MM.1S (cell line): ENCODE results near the gene MAP2K2.

Experiments used
- DNase-seq: peaks from one replicate; pipeline ENCODE4 v3.0.0-alpha.2; 2015
- H2AFZ ChIP-seq: fragments of 300-600 bp; sonication (generic); 2 replicates; pipeline ENCODE4 v1.6.0; 2016; ENCODE audit warnings: antibody characterized with exemption, low read length
- H3F3A ChIP-seq: fragments of 300-600 bp; sonication (generic); 2 replicates; pipeline ENCODE4 v1.6.1; 2016; ENCODE audit warnings: mild to moderate bottlenecking, antibody characterized with exemption, low read length, moderate library complexity, mixed read lengths; ENCODE audit not compliant: insufficient read depth
- H3K27ac ChIP-seq: fragments of 300-600 bp; sonication (generic); 2 replicates; pipeline ENCODE4 v1.5.1; 2016; ENCODE audit warnings: mild to moderate bottlenecking, low read length
- H3K27me3 ChIP-seq: fragments of 300-600 bp; sonication (generic); replicated peaks from 2 replicates; pipeline ENCODE4 v1.6.0; 2016; ENCODE audit warnings: low read length; ENCODE audit not compliant: insufficient read depth
- H3K36me3 ChIP-seq: fragments of 300-600 bp; sonication (generic); replicated peaks from 2 replicates; pipeline ENCODE4 v1.6.1; 2016; ENCODE audit warnings: mild to moderate bottlenecking, low read length, mixed read lengths; ENCODE audit not compliant: insufficient read depth
- H3K4me1 ChIP-seq: fragments of 300-600 bp; sonication (generic); 2 replicates; pipeline ENCODE4 v1.6.1; 2016; ENCODE audit warnings: low read length, mixed read lengths
- H3K4me2 ChIP-seq: fragments of 300-600 bp; sonication (generic); 2 replicates; pipeline ENCODE4 v1.6.0; 2016; ENCODE audit warnings: low read depth, low read length
- H3K4me3 ChIP-seq: fragments of 300-600 bp; sonication (generic); 2 replicates; pipeline ENCODE4 v1.5.1; 2016; ENCODE audit warnings: low read length, mixed read lengths
- H3K79me2 ChIP-seq: fragments of 300-600 bp; sonication (generic); 2 replicates; pipeline ENCODE4 v1.6.1; 2016; ENCODE audit warnings: mixed run types, low read length, mixed read lengths
- H3K9ac ChIP-seq: fragments of 300-600 bp; sonication (generic); 2 replicates; pipeline ENCODE4 v1.6.1; 2016; ENCODE audit warnings: low read length, mixed read lengths
- H3K9me2 ChIP-seq: fragments of 300-600 bp; sonication (generic); replicated peaks from 2 replicates; pipeline ENCODE4 v1.6.1; 2016; ENCODE audit warnings: mild to moderate bottlenecking, low read length, mixed read lengths; ENCODE audit not compliant: insufficient read depth
- H3K9me3 ChIP-seq: fragments of 300-600 bp; sonication (generic); replicated peaks from 2 replicates; pipeline ENCODE4 v1.6.1; 2016; ENCODE audit warnings: mild to moderate bottlenecking, low read length, mixed read lengths; ENCODE audit not compliant: insufficient read depth
- H4K20me1 ChIP-seq: fragments of 300-600 bp; sonication (generic); 2 replicates; pipeline ENCODE4 v1.6.1; 2016; ENCODE audit warnings: mild to moderate bottlenecking, low read length, moderate library complexity, mixed read lengths; ENCODE audit not compliant: insufficient read depth
- EZH2 ChIP-seq: fragments of 300-600 bp; sonication (generic); optimal IDR thresholded peaks from 2 replicates; pipeline ENCODE3; 2017; ENCODE audit warnings: low read depth, mild to moderate bottlenecking, antibody characterized with exemption, low read length, mixed read lengths
- EZH2phosphoT487 ChIP-seq: fragments of 300-600 bp; sonication (generic); IDR thresholded peaks from 2 replicates; pipeline ENCODE4 v1.6.1; 2018; ENCODE audit warnings: antibody characterized with exemption, low read length
- TF ChIP-seq, protein P1 (sequence below): fragments of 300-600 bp; sonication (generic); IDR thresholded peaks from 2 replicates; pipeline ENCODE4 v1.5.1; 2016; ENCODE audit warnings: antibody characterized with exemption, low read length, mixed read lengths

The MAP2K2 gene

DNA sequence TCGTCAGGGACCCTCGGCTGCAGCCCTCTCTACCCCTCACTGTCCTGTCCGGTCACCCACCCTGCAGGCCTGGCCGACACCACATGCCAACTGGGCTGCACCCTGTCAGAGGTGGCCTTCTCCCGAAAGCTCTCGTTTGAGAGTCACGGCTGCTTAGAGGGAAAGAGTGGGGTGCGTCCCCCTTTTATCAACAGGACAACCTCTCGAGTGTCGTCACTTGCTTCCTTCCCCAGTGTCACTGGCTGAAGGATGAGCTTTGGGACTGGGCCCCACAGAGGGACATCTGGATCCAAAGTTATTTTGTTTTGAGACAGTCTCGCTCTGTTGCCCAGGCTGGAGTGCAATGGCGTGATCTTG, 28.5 kb downstream of the MAP2K2 start:
- Histone ChIP-seq H3F3A (no peaks in the 10 kb centered on the region), H2AFZ (no peak overlapping the region), H3K79me2 (no peaks in the 10 kb centered on the region), H3K9me2 (no peaks in the 10 kb centered on the region), H3K4me1 (no peaks in the 10 kb centered on the region), H3K9ac (no peak overlapping the region), H3K27ac (no peak overlapping the region), H3K36me3 (no peaks in the 10 kb centered on the region), H3K9me3 (no peaks in the 10 kb centered on the region), H3K4me3 (no peak overlapping the region), H3K4me2 (no peak overlapping the region), H3K27me3 (no peaks in the 10 kb centered on the region), H4K20me1 (no peaks in the 10 kb centered on the region)
- TF ChIP-seq EZH2phosphoT487 = no peak
- TF ChIP-seq EZH2 = no peak
- TF ChIP-seq, protein P1, sequence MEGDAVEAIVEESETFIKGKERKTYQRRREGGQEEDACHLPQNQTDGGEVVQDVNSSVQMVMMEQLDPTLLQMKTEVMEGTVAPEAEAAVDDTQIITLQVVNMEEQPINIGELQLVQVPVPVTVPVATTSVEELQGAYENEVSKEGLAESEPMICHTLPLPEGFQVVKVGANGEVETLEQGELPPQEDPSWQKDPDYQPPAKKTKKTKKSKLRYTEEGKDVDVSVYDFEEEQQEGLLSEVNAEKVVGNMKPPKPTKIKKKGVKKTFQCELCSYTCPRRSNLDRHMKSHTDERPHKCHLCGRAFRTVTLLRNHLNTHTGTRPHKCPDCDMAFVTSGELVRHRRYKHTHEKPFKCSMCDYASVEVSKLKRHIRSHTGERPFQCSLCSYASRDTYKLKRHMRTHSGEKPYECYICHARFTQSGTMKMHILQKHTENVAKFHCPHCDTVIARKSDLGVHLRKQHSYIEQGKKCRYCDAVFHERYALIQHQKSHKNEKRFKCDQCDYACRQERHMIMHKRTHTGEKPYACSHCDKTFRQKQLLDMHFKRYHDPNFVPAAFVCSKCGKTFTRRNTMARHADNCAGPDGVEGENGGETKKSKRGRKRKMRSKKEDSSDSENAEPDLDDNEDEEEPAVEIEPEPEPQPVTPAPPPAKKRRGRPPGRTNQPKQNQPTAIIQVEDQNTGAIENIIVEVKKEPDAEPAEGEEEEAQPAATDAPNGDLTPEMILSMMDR = no peak
- DNase-seq = no peak

DNA sequence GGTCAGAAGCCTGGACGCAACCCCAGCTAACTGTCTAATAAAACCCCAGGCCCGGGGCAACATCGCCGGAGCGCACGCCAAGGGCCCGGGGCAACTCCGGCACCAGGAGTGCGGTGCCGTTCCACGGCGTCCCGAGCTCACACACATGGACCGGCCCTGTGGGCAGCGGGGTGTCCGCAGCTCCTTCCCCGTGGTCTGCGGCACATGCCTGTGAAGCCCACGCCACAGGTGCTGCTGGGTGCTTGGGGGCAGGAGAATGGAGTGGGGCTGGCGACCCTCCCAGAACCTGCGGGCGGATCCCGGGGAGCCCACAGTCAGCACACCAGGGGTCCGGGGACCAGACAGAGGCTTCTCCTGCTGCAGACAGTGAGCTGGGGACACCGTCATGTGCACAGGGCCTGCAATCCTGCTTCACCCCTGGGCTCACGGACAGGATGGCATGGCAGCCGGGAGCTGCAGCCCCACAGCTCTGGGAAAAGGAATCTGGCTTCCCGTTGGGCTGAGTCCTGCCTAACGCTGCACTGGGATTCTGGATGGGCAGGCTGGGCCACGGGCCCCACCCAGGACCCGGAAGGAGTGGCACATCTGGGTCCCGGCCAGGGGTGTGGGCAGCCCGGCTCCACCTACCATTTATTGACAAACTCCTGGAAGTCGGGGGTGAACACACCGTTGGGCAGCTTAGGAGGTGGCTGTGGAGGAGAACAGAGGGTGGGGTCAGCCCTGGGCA, 29.0 kb downstream of the MAP2K2 start:
- Histone ChIP-seq H3F3A (no peaks in the 10 kb centered on the region), H3K4me1 (no peaks in the 10 kb centered on the region), H3K36me3 (no peaks in the 10 kb centered on the region), H2AFZ (no peak overlapping the region), H3K27me3 (no peaks in the 10 kb centered on the region), H3K4me3 (no peak overlapping the region), H3K27ac (no peak overlapping the region), H4K20me1 (no peaks in the 10 kb centered on the region), H3K79me2 (no peaks in the 10 kb centered on the region), H3K9me2 (no peaks in the 10 kb centered on the region), H3K9ac (no peak overlapping the region), H3K4me2 (no peak overlapping the region), H3K9me3 (no peaks in the 10 kb centered on the region)
- DNase-seq = no peak
- TF ChIP-seq, protein P1 = no peak
- TF ChIP-seq EZH2 (no peak), EZH2phosphoT487 (no peak)

DNA sequence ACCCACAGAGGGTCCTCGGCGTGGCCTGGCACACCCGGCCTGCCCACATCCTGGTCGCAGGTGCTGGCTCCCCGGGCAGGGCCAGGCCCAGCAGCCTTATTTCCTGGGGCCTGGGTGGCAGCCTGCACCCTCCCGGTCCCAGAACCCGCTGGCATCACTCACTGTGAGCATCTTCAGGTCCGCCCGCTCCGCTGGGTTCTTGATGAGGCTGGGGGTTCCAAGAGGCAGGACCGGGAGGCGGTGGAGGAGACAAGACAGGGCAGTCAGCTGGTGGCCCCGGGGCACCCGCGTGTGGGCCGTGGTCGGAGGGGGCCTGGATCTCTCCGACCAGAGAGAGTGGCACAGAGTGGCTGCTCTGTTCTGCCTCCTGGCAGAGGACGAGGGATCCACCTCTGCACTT, 29.6 kb downstream of the MAP2K2 start:
- Histone ChIP-seq H2AFZ (no peak overlapping the region), H3F3A (no peaks in the 10 kb centered on the region), H3K9me2 (no peaks in the 10 kb centered on the region), H3K36me3 (no peaks in the 10 kb centered on the region), H3K9me3 (no peaks in the 10 kb centered on the region), H3K9ac (no peak overlapping the region), H3K27ac (no peak overlapping the region), H4K20me1 (no peaks in the 10 kb centered on the region), H3K4me3 (no peak overlapping the region), H3K79me2 (no peaks in the 10 kb centered on the region), H3K27me3 (no peaks in the 10 kb centered on the region), H3K4me1 (no peaks in the 10 kb centered on the region), H3K4me2 (no peak overlapping the region)
- no peak for DNase-seq
- TF ChIP-seq EZH2phosphoT487 (no peak), EZH2 (no peak)
- TF ChIP-seq, protein P1 = no peak
